WTC11 (cell line): ENCODE measurements around the gene NPHP3. TPM values are rescaled to one million over a fixed set of nuclear protein-coding genes. Genes with fewer than 3 reads are reported as not detected.
A peak's percentile ranks its signal among the peaks of the same experiment; 100 is the strongest.

Source experiments
- ATAC-seq: fragments of 200-7000 bp; cut with Tn5 transposase; 2 replicates; pipeline ENCODE4 v1.10.0; 2021; ENCODE audit warnings: mild to moderate bottlenecking, moderate library complexity
- CTCF ChIA-PET: fragments of 300-600 bp; sonication (Branson Sonifier 250); formaldehyde crosslinking; loops from one replicate; lab custom pipeline; 2021; ENCODE audit warnings: antibody characterized with exemption; lab: Charles Lee
- POLR2A ChIA-PET: fragments of 350-600 bp; sonication (Branson Sonifier 250); formaldehyde crosslinking; loops from one replicate; lab custom pipeline; 2021; ENCODE audit warnings: antibody characterized with exemption; lab: Charles Lee
- DNase-seq: peaks from one replicate; pipeline ENCODE4 v3.0.0; 2021; ENCODE audit warnings: low spot score
- H3K27ac Mint-ChIP-seq: 2 replicates; pipeline ENCODE4 v1.8.0; 2021; ENCODE audit warnings: mixed read lengths
- H3K27me3 Mint-ChIP-seq: 2 replicates; pipeline ENCODE4 v1.8.0; 2021; ENCODE audit warnings: low read depth, mild to moderate bottlenecking, moderate library complexity, mixed read lengths
- H3K36me3 Mint-ChIP-seq: 2 replicates; pipeline ENCODE4 v1.8.0; 2021; ENCODE audit warnings: mixed read lengths
- H3K4me1 Mint-ChIP-seq: 2 replicates; pipeline ENCODE4 v1.8.0; 2022; ENCODE audit warnings: mixed read lengths
- H3K4me3 Mint-ChIP-seq: 2 replicates; pipeline ENCODE4 v1.8.0; 2021; ENCODE audit warnings: mild to moderate bottlenecking, moderate library complexity, mixed read lengths
- H3K9me3 Mint-ChIP-seq: 2 replicates; pipeline ENCODE4 v1.8.0; 2021; ENCODE audit warnings: mixed read lengths
- CREB1 ChIP-seq: sonication (generic); formaldehyde crosslinking; IDR thresholded peaks from 2 replicates; pipeline ENCODE4 v1.8.0; 2023; ENCODE audit warnings: mild to moderate bottlenecking, missing genetic modification reagents
- ELF4 ChIP-seq: sonication (generic); formaldehyde crosslinking; IDR thresholded peaks from 2 replicates; pipeline ENCODE4 v1.8.1; 2022; ENCODE audit warnings: low read depth, mild to moderate bottlenecking, moderate library complexity, missing genetic modification reagents
- EMX1 ChIP-seq: fragments of 250-450 bp; sonication (Bioruptor Pico); IDR thresholded peaks from 2 replicates; pipeline ENCODE4 v1.8.0; 2021; ENCODE audit warnings: mild to moderate bottlenecking
- FOXJ3 ChIP-seq: sonication (generic); formaldehyde crosslinking; IDR thresholded peaks from 2 replicates; pipeline ENCODE4 v1.9.0; 2021; ENCODE audit warnings: missing genetic modification reagents, mild to moderate bottlenecking, borderline replicate concordance
- FOXK1 ChIP-seq: sonication (generic); formaldehyde crosslinking; IDR thresholded peaks from 2 replicates; pipeline ENCODE4 v1.8.0; 2022; ENCODE audit warnings: mild to moderate bottlenecking, moderate library complexity, missing genetic modification reagents
- GABPB1 ChIP-seq: sonication (generic); formaldehyde crosslinking; IDR thresholded peaks from 2 replicates; pipeline ENCODE4 v1.8.1; 2023; ENCODE audit warnings: mild to moderate bottlenecking, missing genetic modification reagents
- GRHL2 ChIP-seq: fragments of 250-450 bp; sonication (Bioruptor Pico); IDR thresholded peaks from 2 replicates; pipeline ENCODE4 v1.8.0; 2022; ENCODE audit warnings: mild to moderate bottlenecking, moderate library complexity; ENCODE audit not compliant: insufficient replicate concordance, severe bottlenecking
- JUN ChIP-seq: sonication (generic); formaldehyde crosslinking; IDR thresholded peaks from 2 replicates; pipeline ENCODE4 v1.8.0; 2023; ENCODE audit warnings: mild to moderate bottlenecking, missing genetic modification reagents
- MYBL2 ChIP-seq: sonication (generic); formaldehyde crosslinking; IDR thresholded peaks from 2 replicates; pipeline ENCODE4 v1.8.1; 2023; ENCODE audit warnings: mild to moderate bottlenecking, moderate library complexity, missing genetic modification reagents
- OVOL2 ChIP-seq: fragments of 250-450 bp; sonication (Bioruptor Pico); IDR thresholded peaks from 2 replicates; pipeline ENCODE4 v1.9.0; 2021; ENCODE audit warnings: mild to moderate bottlenecking, borderline replicate concordance
- RORB ChIP-seq: fragments of 250-450 bp; sonication (Bioruptor Pico); IDR thresholded peaks from 2 replicates; pipeline ENCODE4 v1.9.0; 2021; ENCODE audit warnings: mild to moderate bottlenecking
- SMAD3 ChIP-seq: sonication (generic); formaldehyde crosslinking; IDR thresholded peaks from 2 replicates; pipeline ENCODE4 v1.8.0; 2022; ENCODE audit warnings: missing genetic modification reagents, mild to moderate bottlenecking, borderline replicate concordance
- ZBTB21 ChIP-seq: sonication (generic); formaldehyde crosslinking; IDR thresholded peaks from 2 replicates; pipeline ENCODE4 v1.8.1; 2023; ENCODE audit warnings: mild to moderate bottlenecking, missing genetic modification reagents, borderline replicate concordance
- ZNF121 ChIP-seq: sonication (generic); formaldehyde crosslinking; IDR thresholded peaks from 2 replicates; pipeline ENCODE4 v1.8.0; 2023; ENCODE audit warnings: missing genetic modification reagents
- ZNF138 ChIP-seq: sonication (generic); formaldehyde crosslinking; conservative IDR thresholded peaks from 2 replicates; pipeline ENCODE4 v1.8.1; 2022; ENCODE audit warnings: mild to moderate bottlenecking, moderate library complexity, missing genetic modification reagents
- ZNF396 ChIP-seq: fragments of 250-450 bp; sonication (Bioruptor Pico); IDR thresholded peaks from 2 replicates; pipeline ENCODE4 v1.8.0; 2021; ENCODE audit warnings: mild to moderate bottlenecking, moderate library complexity, borderline replicate concordance
- total RNA-seq: library from RNA; stranded (reverse); gene quantifications from 3 replicates; pipeline ENCODE4 v1.2.3, GENCODE V29; 2021
- TF ChIP-seq, protein P1 (sequence below): fragments of 250-450 bp; sonication (Bioruptor Pico); IDR thresholded peaks from 2 replicates; pipeline ENCODE4 v1.9.0; 2021; ENCODE audit warnings: moderate library complexity, mild to moderate bottlenecking, inconsistent platforms, borderline replicate concordance
- TF ChIP-seq, protein P2 (sequence below): sonication (generic); formaldehyde crosslinking; IDR thresholded peaks from 2 replicates; pipeline ENCODE4 v1.8.1; 2022; ENCODE audit warnings: low read depth, missing genetic modification reagents, borderline replicate concordance
- TF ChIP-seq, protein P3 (sequence below): sonication (generic); formaldehyde crosslinking; IDR thresholded peaks from 2 replicates; pipeline ENCODE4 v1.8.1; 2023; ENCODE audit warnings: mild to moderate bottlenecking, missing genetic modification reagents, moderate library complexity
- TF ChIP-seq, protein P4 (sequence below): sonication (generic); formaldehyde crosslinking; IDR thresholded peaks from 2 replicates; pipeline ENCODE4 v1.8.0; 2023; ENCODE audit warnings: missing genetic modification reagents, mild to moderate bottlenecking, borderline replicate concordance
- TF ChIP-seq, protein P5 (sequence below): sonication (generic); formaldehyde crosslinking; IDR thresholded peaks from 2 replicates; pipeline ENCODE4 v1.8.1; 2023; ENCODE audit warnings: mild to moderate bottlenecking, missing genetic modification reagents
- TF ChIP-seq, protein P6 (sequence below): sonication (generic); formaldehyde crosslinking; IDR thresholded peaks from 2 replicates; pipeline ENCODE4 v1.8.1; 2023; ENCODE audit warnings: mild to moderate bottlenecking, moderate library complexity, missing genetic modification reagents

The NPHP3 gene
- total RNA-seq, 1 experiment from 2014 or later = 15.4 TPM

DNA sequence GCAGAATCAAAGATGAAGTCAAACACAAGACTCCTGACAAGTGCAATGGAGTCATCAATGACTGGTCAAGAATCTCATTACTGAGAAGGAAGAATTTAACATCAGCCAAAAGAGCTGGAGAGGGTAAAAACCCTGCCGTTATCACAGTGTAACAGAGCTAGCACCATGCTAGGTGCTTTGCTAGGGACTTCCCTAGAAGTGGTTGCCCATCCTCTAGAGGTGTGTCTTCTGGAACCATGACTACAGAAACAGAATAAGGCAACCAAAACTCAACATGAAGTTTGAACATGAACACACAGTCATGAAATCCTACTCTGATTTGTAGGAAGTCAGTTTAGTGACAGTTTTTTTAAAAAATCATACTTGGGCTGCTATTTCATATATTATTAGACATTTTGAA is 72.1 kb downstream of the NPHP3 start:
- H3K27me3 Mint-ChIP-seq = no peaks in the 10 kb centered on the region
- ChIA-PET CTCF (no interaction called here), POLR2A (no interaction called here)

DNA sequence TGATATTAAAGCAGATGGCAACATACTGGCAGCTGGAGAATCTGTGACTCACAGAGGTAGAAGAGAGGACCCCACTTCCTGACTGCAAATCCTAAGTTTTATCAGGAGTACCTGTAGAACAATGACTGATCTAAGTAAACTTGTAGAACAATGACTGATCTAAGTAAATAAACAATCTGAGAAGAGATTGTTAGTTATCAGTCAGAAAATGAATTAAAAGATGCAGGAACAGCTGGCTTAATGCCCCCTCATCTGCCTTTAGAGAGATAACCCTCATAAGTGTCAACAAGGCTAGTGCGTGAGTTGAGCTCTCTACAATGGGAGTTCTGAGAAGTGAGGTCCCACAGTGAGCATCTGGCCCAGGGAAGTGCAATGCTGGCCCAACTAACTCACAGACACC is 77.2 kb downstream of the NPHP3 start:
- no peaks in the 10 kb centered on the region for H3K4me1 Mint-ChIP-seq
- CTCF ChIA-PET = interaction anchor here (1.0 kb wide), 1 partner anchor 109 kb away, joined by 9 read pairs; no protein-coding TSS in a partner anchor
- H3K27me3 Mint-ChIP-seq = no peaks in the 10 kb centered on the region
- no peak overlapping the region for H3K4me3 Mint-ChIP-seq
- H3K36me3 Mint-ChIP-seq = no peaks in the 10 kb centered on the region
- no peak for ATAC-seq
- TF ChIP-seq GRHL2 (no peak), ZBTB21 (CRISPR knock-in tag) (no peak), FOXJ3 (CRISPR knock-in tag) (no peak), GABPB1 (CRISPR knock-in tag) (no peak), RORB (CRISPR knock-in tag) (0 out of 2 replicates have a peak, but pooled peaks have one; percentile 37), JUN (CRISPR knock-in tag) (no peak)
- TF ChIP-seq, protein P1, sequence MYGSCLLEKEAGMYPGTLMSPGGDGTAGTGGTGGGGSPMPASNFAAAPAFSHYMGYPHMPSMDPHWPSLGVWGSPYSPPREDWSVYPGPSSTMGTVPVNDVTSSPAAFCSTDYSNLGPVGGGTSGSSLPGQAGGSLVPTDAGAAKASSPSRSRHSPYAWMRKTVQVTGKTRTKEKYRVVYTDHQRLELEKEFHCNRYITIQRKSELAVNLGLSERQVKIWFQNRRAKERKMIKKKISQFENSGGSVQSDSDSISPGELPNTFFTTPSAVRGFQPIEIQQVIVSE = no peak
- TF ChIP-seq, all 79 proteins: peak for 1
- POLR2A ChIA-PET = interaction anchor here (0.8 kb wide), 1 partner anchor 278 kb away, joined by 5 read pairs; no protein-coding TSS in a partner anchor
- Mint-ChIP-seq H3K9me3 (no peaks in the 10 kb centered on the region), H3K27ac (peak overlapping the region; percentile 28; the same call in 1 of the 2 replicates)
- DNase-seq = no peak

More for the DNA sequence above, 72.1 kb downstream of the NPHP3 start:
- H3K27ac Mint-ChIP-seq = no peak overlapping the region
- no peak for TF ChIP-seq ELF4
- no peak for TF ChIP-seq FOXJ3 (CRISPR knock-in tag)
- no peak for TF ChIP-seq MYBL2 (CRISPR knock-in tag)
- no peak for TF ChIP-seq JUN (CRISPR knock-in tag)
- TF ChIP-seq SMAD3 = no peak
- TF ChIP-seq EMX1 (CRISPR knock-in tag) = no peak
- no peak for TF ChIP-seq OVOL2
- TF ChIP-seq ZBTB21 (CRISPR knock-in tag) = no peak
- TF ChIP-seq ZNF121 = no peak
- TF ChIP-seq, protein P2, sequence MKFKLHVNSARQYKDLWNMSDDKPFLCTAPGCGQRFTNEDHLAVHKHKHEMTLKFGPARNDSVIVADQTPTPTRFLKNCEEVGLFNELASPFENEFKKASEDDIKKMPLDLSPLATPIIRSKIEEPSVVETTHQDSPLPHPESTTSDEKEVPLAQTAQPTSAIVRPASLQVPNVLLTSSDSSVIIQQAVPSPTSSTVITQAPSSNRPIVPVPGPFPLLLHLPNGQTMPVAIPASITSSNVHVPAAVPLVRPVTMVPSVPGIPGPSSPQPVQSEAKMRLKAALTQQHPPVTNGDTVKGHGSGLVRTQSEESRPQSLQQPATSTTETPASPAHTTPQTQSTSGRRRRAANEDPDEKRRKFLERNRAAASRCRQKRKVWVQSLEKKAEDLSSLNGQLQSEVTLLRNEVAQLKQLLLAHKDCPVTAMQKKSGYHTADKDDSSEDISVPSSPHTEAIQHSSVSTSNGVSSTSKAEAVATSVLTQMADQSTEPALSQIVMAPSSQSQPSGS (CRISPR knock-in tag) = no peak
- TF ChIP-seq, protein P3, sequence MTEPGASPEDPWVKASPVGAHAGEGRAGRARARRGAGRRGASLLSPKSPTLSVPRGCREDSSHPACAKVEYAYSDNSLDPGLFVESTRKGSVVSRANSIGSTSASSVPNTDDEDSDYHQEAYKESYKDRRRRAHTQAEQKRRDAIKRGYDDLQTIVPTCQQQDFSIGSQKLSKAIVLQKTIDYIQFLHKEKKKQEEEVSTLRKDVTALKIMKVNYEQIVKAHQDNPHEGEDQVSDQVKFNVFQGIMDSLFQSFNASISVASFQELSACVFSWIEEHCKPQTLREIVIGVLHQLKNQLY (CRISPR knock-in tag) = no peak
- no peak for TF ChIP-seq FOXK1 (CRISPR knock-in tag)
- no peak for TF ChIP-seq ZNF396 (CRISPR knock-in tag)
- TF ChIP-seq, protein P4, sequence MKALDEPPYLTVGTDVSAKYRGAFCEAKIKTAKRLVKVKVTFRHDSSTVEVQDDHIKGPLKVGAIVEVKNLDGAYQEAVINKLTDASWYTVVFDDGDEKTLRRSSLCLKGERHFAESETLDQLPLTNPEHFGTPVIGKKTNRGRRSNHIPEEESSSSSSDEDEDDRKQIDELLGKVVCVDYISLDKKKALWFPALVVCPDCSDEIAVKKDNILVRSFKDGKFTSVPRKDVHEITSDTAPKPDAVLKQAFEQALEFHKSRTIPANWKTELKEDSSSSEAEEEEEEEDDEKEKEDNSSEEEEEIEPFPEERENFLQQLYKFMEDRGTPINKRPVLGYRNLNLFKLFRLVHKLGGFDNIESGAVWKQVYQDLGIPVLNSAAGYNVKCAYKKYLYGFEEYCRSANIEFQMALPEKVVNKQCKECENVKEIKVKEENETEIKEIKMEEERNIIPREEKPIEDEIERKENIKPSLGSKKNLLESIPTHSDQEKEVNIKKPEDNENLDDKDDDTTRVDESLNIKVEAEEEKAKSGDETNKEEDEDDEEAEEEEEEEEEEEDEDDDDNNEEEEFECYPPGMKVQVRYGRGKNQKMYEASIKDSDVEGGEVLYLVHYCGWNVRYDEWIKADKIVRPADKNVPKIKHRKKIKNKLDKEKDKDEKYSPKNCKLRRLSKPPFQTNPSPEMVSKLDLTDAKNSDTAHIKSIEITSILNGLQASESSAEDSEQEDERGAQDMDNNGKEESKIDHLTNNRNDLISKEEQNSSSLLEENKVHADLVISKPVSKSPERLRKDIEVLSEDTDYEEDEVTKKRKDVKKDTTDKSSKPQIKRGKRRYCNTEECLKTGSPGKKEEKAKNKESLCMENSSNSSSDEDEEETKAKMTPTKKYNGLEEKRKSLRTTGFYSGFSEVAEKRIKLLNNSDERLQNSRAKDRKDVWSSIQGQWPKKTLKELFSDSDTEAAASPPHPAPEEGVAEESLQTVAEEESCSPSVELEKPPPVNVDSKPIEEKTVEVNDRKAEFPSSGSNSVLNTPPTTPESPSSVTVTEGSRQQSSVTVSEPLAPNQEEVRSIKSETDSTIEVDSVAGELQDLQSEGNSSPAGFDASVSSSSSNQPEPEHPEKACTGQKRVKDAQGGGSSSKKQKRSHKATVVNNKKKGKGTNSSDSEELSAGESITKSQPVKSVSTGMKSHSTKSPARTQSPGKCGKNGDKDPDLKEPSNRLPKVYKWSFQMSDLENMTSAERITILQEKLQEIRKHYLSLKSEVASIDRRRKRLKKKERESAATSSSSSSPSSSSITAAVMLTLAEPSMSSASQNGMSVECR (CRISPR knock-in tag) = no peak
- TF ChIP-seq, protein P5, sequence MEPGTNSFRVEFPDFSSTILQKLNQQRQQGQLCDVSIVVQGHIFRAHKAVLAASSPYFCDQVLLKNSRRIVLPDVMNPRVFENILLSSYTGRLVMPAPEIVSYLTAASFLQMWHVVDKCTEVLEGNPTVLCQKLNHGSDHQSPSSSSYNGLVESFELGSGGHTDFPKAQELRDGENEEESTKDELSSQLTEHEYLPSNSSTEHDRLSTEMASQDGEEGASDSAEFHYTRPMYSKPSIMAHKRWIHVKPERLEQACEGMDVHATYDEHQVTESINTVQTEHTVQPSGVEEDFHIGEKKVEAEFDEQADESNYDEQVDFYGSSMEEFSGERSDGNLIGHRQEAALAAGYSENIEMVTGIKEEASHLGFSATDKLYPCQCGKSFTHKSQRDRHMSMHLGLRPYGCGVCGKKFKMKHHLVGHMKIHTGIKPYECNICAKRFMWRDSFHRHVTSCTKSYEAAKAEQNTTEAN (CRISPR knock-in tag) = no peak
- no peak for TF ChIP-seq ZNF138 (CRISPR knock-in tag)
- TF ChIP-seq, protein P6, sequence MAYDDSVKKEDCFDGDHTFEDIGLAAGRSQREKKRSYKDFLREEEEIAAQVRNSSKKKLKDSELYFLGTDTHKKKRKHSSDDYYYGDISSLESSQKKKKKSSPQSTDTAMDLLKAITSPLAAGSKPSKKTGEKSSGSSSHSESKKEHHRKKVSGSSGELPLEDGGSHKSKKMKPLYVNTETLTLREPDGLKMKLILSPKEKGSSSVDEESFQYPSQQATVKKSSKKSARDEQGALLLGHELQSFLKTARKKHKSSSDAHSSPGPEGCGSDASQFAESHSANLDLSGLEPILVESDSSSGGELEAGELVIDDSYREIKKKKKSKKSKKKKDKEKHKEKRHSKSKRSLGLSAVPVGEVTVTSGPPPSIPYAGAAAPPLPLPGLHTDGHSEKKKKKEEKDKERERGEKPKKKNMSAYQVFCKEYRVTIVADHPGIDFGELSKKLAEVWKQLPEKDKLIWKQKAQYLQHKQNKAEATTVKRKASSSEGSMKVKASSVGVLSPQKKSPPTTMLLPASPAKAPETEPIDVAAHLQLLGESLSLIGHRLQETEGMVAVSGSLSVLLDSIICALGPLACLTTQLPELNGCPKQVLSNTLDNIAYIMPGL = no peak
- no peak for TF ChIP-seq CREB1 (CRISPR knock-in tag)
- H3K4me1 Mint-ChIP-seq = no peaks in the 10 kb centered on the region
- ATAC-seq (no peak), DNase-seq (no peak)
- H3K36me3 Mint-ChIP-seq = no peaks in the 10 kb centered on the region
- H3K4me3 Mint-ChIP-seq = no peak overlapping the region
- no peaks in the 10 kb centered on the region for H3K9me3 Mint-ChIP-seq
